Amniotic stem cell (primary cell): ENCODE results near the gene TBC1D7.
"Not testable (repeated sequence)": the region's sequence is repeated elsewhere in the genome, so short reads cannot be mapped to it uniquely, and the experiment has no call there.

ENCODE experiments used
- DNase-seq: peaks from one replicate; lab custom pipeline; 2025; lab: John Stamatoyannopoulos, UW

TBC1D7 gene

DNA sequence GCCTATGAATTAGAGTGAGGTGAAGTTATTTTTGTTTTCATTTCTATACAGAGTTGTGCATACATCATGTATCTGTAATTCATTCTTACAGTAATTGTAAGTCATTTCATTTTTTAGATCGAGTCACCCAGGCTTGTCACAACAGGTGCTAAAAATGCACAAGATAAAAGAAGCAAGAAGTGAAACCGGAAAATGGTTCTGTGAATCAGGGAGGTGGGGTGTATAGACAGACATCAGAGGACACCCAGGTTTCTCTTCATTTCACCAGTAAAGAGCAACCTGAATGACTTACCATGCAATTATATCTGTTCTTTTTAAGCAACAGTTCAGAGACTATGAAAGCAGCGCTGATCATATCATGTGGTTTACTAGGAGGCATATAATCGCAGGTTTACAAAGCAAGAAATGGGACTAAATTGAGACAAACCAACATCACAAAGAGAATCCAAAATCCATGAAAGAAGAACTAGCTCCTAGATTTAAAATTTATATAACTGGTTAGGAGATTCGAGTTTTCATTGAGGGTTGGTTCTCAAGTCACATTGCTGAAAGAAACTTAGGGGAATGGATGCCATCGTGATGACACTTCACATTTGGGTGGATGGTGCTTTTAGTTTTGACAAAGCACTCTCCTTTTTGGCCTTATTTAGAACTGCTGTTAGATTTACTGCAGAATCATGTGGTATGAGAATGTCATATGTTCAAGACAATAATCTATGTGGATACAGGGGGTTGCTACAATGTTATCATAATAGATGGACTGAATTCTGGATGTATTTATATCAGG, 27.9 kb upstream of the TBC1D7 start:
- no peak for DNase-seq

DNA sequence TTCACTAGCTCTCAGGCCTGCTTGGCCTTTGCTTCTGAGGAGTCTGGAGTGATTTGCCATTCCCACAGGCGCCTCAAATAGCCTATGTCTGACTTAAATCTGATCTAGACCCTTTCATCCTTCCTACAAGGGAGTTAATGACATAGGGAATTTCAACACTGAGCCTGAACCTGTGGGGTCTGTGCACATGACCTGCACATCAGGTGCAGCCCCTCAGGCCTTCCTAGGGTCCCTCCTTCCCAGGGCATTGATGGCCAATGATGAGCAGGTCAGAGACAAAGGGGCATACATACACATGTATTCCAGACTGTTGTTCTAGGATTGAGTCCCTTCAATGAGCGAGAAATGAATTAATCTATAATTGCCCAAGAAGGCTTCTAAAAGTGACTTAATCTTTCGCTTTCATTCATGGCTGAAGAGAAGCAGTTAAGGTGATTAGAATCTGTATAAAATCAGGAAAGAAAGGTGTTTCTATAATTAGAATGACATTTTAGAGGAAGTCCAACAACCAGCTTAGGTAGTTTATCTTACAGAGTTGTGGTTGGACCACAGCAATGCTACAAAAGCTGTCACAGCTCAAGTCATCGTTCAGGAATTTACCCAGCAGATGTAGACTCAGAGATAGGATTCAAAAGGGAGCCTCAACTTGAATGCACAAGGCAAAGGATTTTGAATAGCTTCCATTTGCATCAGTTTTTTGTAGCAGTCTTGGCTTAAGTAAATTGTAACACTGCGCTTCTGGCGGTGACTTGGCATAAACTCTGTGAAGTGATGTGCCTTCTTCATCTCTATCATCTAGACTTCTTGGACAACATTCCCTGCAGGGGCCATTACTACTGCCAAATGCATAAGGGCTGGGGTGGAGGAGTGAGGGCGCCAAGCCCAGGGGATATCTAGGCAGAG, 27.0 kb upstream of the TBC1D7 start:
- DNase-seq = peak; percentile 76

DNA sequence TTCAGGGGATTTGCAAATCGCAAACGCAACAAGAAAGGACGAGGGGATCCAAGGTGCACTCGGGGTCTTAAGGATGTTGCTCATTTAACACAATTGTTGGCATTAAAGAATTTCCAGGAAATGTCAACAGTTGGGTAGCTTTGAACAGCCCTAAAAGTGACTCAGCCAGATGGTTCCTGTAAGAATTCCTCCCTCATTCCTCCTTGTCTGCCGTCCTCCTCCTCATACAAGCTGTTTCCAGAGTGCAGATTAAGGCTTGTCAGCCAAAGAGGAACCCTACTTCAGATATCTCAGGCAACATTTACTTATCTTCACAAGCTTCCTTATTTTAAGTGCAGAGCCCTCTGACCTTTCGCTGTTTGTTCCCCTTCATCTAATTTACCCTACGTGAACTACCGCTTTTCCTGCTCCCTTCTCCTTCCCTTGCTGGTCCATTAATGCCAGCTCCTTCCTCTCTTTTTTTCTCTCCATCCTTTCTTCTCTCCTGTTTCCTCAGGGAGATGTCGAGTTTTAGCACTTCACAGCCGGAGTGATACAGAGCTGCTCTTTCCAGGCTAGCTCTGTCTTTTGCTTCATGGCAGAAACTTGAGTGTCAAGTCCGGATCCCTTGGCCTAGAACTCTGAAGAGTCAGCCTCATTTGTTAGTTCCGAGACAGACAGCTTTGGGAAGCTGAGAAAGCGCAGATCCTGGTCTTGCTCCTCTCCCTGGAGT, 26.1 kb upstream of the TBC1D7 start:
- peak; percentile 23 for DNase-seq

DNA sequence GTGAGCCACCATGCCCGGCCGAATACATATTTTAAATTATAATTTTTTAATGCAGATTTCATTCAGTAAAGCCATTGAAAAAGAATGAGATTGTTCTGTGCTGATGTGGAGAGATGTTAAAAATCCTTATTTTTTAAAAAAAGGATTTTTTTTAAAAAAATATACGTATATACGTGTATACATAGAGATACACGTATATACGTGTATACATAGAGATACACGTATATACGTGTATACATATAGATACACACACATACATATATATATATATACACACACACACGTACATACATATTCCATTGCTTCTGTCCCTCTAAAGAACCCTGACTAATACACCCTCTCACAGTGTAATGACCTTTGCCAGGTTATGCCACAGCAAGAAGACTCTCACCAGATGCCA, 23.8 kb upstream of the TBC1D7 start:
- DNase-seq = no peak

DNA sequence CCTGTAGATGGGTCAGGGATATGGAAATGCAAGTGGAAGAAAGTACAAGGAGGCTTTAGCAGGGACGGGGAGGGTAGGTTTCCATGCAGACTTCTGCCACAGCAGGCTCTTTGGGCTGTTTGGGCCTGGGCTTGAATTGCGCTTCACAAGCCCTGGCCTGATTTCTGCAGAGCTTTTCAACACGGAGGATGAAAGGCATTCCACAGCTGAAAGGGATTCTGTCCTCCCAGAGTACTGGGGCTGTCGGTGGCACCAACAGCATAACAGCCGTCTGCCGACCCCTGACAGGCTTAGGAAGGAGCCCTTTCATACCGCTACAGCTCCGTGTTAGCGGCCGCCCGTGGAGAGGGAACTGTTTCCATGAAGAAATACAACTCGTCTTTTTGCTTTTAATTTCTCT, 22.9 kb upstream of the TBC1D7 start:
- no peak for DNase-seq

DNA sequence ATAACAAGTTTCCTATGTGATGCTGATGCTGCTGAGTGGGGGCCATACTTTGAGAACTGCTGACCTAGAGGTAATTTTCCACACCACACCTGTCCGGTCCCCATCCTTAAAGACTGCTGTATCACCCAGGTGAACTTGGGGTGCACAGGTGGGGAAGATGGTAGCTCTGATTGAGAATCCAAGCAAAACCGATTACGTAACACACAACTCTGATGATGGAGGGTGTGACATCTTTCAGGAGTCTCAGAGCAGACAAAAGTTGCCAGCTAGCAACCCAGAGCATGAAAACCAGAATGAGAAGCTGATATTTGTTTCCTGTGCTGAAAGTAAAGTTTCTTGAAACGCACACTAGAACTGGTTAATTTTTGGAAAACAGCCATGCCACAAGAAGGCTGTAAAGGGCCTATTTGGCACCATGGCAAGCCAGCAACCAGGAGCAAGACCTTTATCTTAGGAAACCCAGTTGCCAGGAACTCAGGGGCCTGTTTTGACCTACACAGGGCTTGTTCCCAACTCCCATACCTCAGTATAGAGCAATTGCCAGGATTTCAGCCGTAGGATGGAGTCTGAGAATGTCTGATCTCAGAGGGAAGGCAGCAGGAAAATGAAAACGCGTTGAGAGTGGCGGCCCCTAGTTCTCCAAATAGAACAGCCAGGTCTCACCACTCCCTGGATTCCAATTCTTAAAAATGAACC, 21.6 kb upstream of the TBC1D7 start:
- no peak for DNase-seq

DNA sequence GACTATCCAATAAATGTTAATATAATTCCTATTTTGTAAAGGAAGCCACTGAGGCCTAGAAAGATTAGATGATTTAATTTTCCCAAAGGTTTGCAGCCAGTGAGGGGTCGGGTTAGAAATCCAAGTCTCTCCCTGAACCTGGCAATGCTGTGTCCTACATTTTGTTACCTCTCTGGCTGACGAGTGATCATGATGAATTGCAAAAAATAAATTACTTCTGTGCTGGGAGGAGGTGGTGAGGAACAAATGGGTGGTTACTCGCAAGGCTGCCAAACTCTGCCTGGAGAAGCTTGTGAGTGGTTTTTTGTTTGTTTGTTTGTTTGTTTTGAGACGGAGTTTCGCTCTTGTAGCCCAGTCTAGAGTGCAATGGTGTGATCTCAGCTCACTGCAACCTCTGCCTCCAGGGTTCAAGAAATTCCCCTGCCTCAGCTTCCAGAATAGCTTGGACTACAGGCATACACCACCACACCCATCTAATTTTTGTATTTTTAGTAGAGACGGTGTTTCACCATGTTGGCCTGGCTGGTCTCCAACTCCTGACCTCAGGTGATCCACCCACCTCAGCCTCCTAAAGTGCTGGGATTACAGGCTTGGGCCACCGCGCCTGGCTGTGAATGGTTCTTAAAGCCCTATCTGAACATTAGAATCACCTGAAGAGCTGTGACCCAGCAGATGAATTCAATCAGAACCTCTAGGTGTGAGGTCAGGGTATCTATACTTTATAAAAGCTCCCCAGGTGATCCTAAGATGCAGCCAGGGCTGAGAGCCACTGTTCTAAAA, 20.2 kb upstream of the TBC1D7 start:
- DNase-seq = no peak

DNA sequence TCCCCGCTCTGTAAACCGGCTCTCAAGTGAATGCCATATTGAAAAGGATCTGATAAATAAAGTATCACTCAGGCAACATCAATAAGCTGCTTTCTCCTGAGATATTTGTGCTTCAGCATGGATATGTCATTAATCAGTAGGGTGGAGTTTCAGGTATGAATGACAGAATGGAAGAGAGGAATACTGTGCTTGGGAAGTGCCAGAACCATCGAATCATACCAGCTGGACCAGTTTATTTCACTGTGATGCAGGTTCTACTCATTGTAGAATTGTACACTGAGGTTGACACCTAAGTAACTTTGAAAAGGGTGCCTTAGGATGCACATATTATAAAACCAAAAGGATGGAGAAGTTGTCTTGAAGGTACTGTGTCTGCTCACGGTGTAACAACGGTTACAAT, 17.9 kb upstream of the TBC1D7 start:
- DNase-seq = no peak

DNA sequence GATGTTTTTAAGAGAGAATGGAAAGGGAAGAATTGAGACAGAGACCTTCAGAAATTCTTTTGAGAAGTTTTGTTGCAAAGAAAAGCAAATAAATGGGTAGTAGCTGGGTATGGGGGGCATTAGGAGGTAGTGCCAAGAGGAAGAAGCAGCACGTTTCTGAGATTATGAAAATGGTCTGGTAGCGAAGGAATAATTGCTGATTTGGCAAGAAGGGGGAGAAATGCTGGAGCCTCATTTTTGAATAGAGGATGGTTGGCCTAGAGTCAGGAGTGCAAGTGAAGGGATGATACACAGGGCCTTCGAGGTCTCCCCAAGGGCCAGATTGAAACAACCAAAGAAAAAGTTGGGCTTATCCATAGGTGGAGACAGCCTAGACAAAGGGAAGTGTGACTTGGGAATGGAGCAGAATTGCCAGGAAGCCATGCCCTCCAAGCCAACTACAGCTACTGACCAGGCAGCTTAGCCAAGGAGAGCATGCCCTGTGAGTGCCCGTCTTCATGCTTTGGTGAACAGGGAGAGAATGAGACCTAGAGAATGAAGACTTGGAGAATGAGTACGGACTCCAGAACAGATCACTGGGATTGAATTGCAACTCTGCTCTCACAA, 14.2 kb upstream of the TBC1D7 start:
- DNase-seq = no peak

DNA sequence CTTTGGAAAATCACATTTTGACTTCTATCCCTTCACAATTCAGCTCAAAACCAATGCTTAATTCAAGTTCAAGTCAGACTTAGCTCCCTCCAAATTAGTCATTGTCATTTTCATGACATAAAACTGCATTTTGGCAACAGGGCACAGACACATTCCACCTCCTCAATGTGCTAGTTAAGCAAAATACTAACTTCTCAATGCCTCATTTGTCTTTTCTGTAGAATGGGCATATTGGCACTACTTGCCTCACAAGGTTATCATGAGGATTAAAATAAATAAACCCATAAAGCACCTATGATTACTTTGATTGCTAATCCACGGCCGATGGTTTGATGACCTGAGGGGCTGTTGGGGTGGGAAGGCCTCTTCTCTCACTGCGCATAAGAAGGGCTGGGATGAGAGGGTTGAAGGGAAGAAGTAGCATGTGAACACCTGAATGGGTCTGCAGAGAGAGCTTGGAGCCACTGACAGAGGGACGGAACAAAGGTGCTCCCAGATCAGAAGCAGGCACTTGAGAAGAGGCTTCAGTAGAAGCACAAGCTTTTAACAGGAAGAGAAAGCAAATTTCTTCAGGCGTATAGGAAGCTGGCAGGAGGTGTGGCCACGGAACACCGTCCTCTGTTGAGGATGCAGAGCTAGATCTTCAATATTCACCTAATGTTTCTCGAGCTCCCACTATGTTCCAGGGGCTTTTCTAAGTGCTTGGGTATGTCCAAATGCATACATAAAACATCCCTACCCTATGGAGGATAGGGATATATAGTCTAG, 11.7 kb upstream of the TBC1D7 start:
- no peak for DNase-seq

DNA sequence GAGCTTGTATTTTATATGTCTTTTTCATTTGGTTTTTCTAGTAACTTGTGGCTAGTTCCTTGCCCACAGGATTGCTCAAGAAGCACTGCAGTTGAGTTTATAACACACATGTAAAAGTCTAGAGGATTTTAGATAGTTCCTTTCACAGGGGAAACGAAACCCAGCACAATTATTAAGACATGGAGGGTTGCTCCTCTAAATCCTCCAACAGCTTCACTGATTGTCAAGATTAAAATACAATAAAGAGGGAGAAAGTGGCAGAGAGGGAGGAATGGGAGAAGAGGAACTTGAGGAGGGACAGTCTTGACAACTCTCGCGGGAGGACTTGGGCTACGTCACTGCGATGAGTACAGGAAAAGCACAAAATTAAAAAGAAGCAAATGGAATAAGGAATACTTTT, 9.7 kb upstream of the TBC1D7 start:
- DNase-seq = no peak

DNA sequence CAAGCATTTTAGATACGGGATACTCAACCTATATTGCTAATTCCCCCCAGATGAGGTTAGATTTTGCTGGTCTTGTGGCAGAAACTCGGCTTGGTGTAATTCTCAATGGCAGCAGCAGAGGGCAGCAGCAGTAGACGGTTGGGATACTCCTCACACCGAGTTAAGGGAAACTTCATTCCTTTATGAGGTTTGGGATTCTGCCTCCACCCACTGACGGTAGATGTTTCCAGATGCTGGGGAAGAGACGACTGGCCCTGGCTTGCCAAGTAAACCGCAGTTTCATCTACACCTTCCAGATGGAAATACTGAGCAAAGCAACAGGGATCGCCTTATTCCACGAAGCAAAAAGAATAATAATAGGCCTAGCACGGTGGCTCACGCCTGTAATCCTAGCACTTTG, 8.2 kb upstream of the TBC1D7 start:
- peak; percentile 34 for DNase-seq

DNA sequence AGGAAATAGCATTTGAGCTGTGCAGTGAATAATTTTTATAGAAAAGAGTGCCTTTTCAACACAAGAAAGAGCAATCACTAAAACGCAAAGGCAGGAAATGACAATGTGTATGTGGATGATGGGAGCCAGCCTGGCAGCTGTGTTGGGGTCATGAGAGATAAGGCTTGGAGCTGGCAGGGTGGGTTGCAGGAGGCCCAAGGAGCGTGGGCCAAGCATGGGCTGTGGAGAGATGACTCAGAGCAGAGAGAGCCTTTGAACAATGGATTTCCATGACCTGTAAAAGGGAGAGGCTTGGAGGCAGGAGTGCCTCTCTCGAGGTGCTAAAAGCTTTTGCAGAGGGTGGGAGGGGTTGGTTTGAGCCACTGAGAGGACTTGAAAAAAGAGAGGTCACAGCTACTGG, 6.6 kb upstream of the TBC1D7 start:
- DNase-seq = no peak

DNA sequence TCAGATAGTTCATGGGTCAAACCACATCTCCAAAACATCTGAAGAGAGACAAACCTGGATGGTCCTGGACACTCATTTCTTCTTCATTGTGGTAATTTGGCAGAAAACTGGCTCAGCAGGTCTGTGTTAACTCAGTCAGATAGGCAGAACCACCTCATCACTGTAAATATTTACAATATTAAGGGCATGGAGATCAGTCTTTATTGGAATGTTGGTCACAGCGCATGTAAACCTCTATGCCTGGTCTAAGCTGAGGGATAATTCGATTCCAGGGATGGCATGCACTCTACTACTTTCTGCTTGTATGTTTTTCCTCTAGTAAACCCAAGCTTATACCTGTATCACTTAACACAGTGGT, 4.0 kb upstream of the TBC1D7 start:
- no peak for DNase-seq

DNA sequence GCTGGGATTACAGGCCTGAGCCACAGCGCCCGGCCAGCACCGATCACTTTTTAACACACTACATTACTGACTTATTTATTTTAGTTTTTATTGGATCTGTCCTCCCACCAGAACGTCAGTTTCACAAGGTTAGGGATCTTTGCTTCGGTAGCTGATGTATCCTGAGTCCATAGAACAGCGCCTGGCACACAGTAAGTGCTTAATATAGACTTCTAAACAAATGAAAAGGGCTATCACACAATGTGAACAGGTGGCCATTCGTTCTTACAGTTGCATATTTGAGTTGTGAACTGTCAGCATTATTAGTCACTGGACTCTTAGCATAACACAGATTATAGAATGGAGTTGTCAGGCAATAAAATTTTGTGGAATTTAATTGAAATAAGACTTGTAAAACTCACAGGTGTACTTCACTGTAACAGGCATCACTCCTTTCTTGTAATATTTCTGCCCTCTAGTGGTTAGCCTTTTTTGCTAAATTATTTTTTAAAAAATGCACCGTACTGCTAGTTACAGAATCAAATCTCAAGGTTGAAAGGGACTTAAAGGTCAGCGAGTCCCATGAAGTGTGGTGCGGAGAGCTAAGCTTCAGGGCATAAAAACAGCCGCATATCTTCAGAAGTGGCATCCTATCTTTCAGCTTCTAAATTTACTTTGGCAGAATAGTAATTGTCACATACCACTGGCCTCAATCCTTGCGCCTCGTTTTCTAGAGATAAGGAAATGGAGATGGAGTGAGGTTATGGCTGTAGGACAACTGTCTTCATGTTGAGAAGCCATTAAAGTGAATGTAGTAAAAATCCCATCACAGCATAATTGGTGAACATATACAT, 3.4 kb upstream of the TBC1D7 start:
- no peak for DNase-seq

DNA sequence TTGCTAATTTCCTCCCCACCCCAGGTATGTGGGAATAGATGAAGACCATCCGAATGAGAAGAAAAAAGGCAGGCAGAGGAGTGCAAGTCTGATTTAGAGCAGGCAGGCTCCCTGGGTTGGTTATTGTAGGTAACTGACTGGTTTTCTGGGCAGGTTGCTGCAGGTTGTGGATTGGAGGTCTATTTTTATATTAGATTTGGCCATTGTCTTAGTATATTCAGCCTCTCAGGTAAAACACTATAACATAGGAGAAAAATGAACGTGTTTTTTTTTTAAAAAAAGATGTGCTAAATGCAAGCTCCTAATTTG, 492 bp upstream of the TBC1D7 start:
- DNase-seq = no peak

DNA sequence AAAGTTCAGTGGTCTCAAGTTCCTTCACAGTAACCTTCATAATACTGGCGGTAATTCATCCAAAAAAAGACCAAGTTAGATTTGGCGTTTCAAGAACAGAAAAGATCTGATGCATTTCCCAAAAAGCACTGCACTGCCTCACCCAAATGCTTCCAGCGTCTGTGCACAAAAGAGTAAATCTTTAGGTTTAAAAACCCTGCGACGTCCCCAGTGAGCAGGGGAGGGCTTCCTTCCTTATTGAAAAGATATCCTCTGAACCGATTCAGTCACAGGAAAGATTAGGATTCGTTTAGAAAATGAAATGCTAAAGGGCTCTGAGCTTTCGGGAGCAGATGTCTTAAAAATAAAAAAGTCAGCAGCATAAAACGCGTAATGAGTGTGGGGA, 654 bp downstream of the TBC1D7 start:
- no peak for DNase-seq

DNA sequence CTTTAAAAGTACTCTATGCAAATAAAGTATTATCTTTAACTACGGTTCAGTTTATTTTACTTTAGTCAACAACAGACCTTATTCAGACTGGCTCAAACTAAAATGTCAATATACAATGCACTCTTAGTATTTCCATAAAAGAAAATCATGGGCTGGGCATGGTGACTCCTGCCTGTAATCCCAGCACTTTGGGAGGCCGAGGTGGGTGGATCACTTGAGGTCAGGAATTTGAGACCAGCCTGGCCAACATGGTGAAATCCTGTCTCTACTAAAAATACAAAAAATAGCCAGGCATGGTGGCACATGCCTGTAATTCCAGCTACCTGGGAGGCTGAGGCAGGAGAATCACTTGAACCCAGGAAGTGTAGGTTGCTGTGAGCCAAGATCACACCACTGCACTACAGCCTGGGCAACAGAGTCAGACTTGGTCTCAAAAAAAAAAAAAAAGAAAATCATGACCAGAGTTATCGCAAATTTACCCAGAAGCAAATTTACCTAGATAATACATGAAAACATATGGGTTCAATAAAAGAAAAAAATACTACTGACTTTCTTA, 2.2 kb downstream of the TBC1D7 start:
- not testable (repeated sequence) for DNase-seq

DNA sequence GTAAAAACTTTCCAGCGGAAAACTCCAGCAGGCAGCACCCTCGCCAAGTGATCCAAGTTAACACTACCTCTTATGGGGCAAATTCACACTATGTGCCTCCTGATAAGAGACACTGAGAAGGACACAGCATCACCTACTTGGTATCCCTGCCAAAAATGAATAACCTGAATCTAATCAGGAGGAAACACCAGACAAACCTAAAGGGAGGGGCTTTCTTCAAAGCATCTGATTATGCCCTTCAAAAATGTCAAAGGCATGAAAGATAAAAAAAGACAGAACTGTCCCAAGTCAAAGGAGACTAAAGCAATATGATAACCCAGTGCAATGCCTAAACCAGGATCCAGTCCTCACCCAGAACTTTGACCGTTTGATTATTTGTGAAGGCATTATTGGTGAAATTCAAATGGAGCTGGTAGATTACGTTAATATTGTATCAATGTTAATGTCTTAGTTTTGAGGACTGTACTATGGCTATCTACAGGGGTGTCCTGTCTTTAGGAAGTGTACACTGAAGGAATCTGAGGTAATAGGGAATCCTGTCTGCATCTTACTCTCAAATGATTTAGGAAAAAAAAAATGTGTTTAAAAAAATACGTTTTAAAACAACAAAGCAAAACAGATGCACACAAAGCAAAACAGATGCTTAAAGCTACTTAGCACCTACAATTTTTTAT, 8.3 kb downstream of the TBC1D7 start:
- no peak for DNase-seq
